Right hindlimb (tissue), 1 donor: ENCODE results near the gene MRPS23.

Source experiments
- DNase-seq: peaks from one replicate; pipeline ENCODE4 v3.0.0-alpha.2; 2018

Gene MRPS23

GRCh38 chr17:57834146-57834741 lies 15.6 kb downstream of the MRPS23 start:
- DNase-seq = no peak

GRCh38 chr17:57833179-57833939 lies 16.5 kb downstream of the MRPS23 start:
- peak; percentile 73 for DNase-seq

- DNase-seq = no peak
Measured at GRCh38 chr17:57832314-57833178, 17.3 kb downstream of the MRPS23 start.

GRCh38 chr17:57830880-57831279 lies 19.0 kb downstream of the MRPS23 start:
- DNase-seq = no peak

GRCh38 chr17:57823469-57824401 lies 26.1 kb downstream of the MRPS23 start:
- no peak for DNase-seq

GRCh38 chr17:57819867-57820266 lies 30.0 kb downstream of the MRPS23 start:
- no peak for DNase-seq

GRCh38 chr17:57819285-57819684 lies 30.6 kb downstream of the MRPS23 start:
- DNase-seq = no peak

- DNase-seq = no peak
Measured at GRCh38 chr17:57818066-57818465, 31.8 kb downstream of the MRPS23 start.

GRCh38 chr17:57817299-57817698 lies 32.5 kb downstream of the MRPS23 start:
- DNase-seq = no peak

GRCh38 chr17:57814421-57814820 lies 35.4 kb downstream of the MRPS23 start:
- no peak for DNase-seq

GRCh38 chr17:57811638-57812280 lies 38.1 kb downstream of the MRPS23 start:
- DNase-seq = no peak

GRCh38 chr17:57810721-57811637 lies 38.9 kb downstream of the MRPS23 start:
- peak; percentile 71 for DNase-seq

- DNase-seq = no peak
Measured at GRCh38 chr17:57809879-57810278, 40.0 kb downstream of the MRPS23 start.

- DNase-seq = no peak
Measured at GRCh38 chr17:57808882-57809281, 41.0 kb downstream of the MRPS23 start.

- no peak for DNase-seq
Measured at GRCh38 chr17:57806167-57806830, 43.5 kb downstream of the MRPS23 start.

GRCh38 chr17:57803021-57803420 lies 46.8 kb downstream of the MRPS23 start:
- DNase-seq = no peak

GRCh38 chr17:57801044-57801711 lies 48.7 kb downstream of the MRPS23 start:
- DNase-seq = no peak

GRCh38 chr17:57794841-57795240 lies 55.0 kb downstream of the MRPS23 start:
- DNase-seq = no peak

GRCh38 chr17:57788725-57789124 lies 61.1 kb downstream of the MRPS23 start:
- no peak for DNase-seq

- DNase-seq = no peak
Measured at GRCh38 chr17:57785022-57785421, 64.8 kb downstream of the MRPS23 start.
